HG03571 (cell line): ENCODE measurements around the gene RASSF3.
A peak's percentile ranks its signal among the peaks of the same experiment; 100 is the strongest.
"Not testable (repeated sequence)": the region's sequence is repeated elsewhere in the genome, so short reads cannot be mapped to it uniquely, and the experiment has no call there.

Source experiments
- ATAC-seq: cut with Tn5 transposase; IDR thresholded peaks from one replicate; pipeline ENCODE4 v1.9.1; 2021; ENCODE audit not compliant: unreplicated experiment

Gene RASSF3

DNA sequence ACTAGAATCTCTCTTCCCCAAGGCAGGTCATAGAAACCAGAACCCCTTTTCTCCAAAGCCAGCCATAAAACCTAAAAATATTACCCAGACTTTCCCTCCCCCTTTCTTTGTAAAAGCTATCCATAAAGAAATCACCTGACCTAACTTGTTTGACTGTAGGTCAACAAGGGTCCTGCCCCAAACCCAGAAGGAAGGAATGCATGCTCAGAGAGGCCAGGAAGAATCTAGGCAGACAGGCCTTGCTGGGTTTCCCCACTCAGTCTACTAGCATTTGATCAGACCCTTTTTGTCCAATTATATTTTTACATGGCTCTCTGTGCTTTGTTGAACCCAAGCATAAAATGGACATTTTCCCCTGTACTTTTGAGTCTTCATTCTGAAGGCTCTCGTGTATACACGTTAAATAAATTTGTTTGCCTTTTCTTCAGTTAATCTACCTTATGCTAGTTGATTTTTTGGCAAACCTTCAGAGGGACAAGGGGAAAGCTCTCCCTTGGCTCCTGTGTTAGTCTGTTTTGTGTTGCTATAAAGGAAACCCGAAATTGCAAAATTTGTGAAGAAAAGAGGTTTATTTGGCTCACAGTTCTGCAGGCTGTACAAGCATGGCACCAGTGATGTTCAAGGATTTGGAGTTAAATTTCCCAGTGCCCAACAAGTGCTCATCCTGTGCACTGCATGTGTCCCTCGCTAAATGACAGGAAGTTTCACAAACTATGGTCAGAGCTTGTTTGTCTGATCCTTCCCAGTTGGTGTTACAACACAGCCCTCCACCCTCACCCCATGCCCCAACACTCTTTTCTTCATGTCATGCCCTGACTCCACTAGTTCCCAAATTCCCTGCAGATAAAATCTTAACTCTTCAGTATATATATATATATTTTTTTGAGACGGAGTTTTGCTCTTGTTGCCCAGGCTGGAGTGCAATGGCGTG, 14.2 kb upstream of the RASSF3 start:
- ATAC-seq, result no peak

DNA sequence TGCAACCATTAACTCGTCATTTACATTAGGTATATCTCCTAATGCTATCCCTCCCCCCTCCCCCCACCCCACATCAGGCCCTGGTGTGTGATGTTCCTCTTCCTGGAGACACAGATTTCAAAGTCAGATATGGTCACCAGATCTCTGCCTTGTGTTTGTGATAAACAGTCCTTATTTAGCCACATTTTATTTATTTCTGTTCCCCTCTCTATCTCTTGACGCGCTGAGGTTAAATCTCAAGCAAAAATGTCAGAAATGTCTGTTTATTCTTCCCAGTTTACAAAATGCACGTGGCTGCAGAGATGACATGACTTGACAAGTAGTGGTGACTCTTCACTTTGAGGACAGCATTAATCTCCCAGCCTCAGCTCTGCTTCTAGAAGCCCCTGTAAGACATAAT, 11.5 kb upstream of the RASSF3 start:
- no peak for ATAC-seq

DNA sequence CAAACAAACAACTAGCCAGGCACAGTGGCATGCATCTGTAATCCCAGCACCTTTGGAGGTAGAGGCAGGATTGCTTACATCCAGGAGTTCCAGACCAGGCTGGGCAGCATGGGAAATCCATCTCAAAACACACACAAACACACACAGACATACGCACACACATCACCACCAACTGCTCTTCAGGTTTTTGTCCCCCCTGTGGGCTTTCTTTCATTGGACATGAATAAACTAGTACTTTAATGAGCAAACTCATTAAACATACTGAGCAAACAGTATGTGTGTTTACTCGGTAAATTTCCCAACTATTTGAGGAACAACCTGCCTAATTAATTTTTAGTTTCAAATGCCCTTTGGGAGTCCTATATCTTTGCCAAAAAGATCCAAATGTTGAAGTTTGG, 10.1 kb upstream of the RASSF3 start:
- no peak for ATAC-seq

DNA sequence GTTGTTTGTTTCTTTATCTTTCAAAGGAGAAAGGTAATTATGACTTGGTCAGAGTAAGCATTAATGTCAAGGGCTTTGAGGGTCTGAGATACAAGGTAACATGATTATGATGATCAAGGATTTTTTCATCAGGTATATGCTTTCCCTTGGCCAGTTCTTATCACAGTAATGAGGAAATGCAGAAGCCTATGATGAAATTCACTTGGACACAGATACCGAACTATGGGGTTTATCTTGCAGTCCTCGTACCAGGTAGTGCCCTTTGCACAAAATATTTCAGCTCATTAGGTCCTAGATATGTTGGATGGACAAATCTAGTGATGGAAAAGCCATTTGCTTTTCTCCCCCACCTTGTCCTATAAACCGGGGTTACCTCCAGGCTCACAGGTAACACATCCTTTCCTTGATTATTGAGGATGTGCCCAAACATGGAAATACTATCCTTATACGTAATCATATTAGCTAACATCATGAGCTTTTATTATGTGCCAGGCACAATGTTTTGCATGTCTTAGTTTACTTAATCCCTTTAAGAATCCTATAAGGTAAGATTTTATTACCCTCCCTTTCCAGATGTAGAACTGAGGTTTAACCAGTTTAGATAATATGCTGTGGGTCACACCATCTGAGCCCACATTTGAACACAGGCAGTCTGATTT, 7.0 kb upstream of the RASSF3 start:
- no peak for ATAC-seq

DNA sequence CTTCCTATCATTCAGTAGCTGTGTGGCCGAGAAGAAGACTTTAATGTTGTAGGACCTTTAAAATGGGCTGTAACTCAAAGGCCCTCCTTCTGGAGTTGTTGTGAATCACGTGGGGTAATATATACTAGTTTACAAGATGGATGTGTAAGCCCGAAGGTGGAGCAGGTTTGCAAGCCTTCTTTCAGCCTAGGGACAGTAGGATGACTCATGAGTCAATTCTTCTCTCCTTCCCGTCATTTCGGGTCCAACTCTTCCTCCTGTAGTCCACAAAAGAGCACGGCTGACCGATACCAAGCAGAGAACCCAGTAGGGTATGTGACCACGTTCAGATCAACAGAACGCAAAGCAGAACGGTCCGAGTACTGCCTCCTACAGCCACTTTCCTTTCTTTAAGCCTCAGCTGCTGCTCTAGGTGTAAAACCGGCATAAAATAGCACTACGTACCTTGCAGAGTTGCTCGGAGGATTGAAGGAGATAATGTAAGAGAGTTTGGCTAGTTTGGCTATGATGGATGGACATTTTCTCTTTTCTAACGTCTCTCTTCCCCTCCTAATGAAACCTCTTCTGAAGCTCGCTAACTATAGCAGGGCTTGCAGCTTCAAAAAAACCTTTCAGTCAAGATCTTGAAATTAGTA, 1.3 kb upstream of the RASSF3 start:
- peak; percentile 22 for ATAC-seq

DNA sequence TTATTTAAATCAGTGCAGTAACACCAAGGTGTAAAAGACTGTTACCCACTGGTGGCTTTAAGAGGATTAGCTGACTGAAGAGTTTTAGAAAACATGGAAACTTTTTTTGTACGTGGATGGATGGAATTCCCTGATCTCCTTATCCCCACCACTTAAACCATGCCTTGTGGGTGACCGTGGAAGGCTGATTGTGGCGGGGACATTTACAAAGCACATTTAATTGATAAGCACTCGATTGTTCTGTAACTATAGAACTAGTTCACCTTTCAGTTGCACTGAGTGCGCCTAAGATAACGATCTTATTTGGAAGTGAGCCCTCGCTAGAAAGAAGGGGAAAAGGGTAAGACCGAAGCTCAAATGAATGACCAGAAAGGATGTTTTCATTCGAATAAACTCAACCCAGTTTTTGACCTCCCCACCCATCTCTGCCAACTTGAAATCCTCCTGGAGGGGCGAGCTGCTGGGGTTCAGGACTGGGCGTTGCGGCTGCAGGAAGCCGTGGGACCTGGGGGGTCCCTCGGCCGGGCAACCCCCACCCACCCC, 688 bp upstream of the RASSF3 start:
- no peak for ATAC-seq

DNA sequence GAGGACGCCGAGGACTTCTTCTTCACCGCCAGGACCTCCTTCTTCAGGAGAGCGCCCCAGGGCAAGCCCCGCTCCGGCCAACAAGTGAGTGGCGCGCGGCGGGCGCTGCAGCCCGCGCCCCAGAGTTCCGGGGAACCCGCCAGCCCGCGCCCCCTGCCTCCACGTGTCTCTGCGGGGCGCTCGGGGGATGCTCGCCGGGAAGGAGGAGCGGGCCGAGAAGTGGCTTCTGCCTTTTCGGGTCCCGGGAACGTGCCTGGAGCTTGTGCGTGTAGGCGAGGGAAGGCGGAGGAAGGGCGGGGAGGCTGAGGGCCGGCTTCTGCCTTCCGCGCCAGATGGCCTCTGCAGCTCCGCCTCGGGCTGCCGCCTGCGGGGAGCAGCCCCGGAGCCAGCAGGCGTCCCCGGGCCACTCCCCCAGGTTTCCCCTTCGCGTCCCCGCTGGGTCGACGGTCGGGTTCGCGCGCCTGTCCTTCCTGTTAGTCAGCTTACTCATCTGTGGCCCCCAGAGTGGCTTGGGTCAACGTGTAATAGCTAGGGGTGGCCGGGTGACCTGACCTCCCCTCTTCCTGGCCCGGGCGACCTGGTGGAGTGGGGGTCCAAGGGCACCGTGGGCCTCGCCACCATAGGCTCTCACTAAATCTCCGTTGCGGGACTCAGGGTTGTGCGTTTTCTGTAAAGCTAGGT, 505 bp downstream of the RASSF3 start:
- ATAC-seq, result peak; percentile 39

DNA sequence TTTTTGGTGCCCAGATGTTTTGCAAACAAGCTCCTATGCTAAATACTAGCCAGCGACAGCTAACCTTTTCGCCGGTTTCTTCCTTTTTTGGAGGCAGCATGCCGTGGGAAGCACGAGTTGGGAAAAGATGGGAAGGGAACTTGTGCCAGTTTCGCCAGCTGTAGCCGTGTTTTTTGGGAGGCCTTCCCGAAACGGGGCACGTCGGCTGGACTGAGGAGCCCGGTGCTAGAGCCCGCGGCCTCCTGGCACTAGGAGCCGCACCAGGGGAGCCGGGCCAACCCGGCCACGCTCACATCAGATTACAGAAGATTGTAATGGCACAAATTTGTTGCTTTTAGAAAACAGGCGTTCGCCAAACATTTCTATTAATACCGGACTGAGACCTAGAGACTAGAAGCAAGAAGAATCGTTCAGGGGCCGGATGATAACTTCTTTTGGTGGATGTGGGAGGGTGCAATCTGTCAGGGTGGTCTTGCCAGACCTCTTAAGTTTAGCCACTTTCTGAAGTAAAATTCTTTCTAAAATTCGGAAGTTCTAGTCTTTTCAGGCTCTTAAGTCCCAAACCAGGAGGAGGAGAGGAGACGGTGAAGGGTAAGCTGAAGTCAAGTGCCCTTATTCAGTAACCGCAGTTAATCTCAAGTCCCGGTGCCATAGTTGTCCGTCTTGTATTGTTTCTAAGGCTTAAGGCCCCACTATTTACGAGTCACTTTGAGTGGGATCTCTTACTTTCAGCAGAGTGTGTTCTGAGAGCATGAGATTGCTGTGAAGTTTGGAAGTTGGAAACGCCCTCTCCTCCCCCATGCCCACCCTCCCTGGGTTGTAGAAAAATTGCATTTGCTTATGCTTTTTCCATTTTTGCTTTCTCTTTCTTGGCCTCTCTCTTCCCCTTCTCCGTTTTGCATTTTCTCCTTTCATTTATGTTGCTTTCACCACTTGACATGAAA, 1.3 kb downstream of the RASSF3 start:
- ATAC-seq, result no peak

DNA sequence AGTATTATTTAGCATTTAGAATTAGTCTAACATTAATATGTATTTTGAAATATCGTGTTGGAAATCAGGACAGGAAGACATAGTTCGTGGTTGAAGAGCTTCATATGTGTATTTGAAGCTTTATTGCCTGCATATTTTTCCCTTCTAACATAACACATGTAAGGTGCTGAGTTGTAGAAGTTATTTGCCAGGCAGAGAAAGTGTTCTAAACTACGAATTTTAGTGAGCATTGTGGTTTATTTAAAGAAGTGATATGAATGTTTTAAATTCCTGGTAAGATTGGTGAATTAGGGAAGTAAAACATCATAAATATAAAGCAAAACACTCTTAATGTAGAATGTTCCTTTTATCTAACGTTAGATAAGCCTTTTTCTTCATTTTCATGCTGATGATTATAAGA, 2.5 kb downstream of the RASSF3 start:
- no peak for ATAC-seq

DNA sequence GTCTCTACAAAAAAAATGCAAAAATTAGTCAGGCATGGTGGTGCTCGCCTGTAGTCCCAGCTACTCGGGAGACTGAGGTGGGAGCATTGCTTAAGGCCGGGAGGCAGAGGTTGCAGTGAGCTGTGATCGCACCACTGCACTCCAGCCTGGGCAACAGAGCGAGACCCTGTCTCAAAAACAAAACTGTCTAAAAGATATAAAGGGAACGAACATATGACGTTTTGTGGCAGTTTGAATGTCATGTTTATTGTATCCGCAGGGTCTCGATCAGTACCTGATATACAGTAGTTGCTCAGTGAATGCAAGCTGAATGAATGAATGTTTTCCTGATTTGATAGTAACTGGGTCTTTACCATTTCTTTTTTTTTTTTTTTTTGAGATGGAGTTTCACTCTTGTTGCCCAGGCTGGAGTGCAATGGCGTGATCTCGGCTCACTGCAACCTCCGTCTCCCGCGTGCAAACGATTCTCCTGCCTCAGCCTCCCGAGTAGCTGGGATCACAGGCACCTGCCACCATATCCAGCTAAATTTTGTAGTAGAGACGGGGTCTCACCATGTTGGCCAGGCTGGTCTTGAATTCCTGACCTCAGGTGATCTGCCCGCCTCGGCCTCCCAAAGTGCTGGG, 3.6 kb downstream of the RASSF3 start:
- not testable (repeated sequence) for ATAC-seq

DNA sequence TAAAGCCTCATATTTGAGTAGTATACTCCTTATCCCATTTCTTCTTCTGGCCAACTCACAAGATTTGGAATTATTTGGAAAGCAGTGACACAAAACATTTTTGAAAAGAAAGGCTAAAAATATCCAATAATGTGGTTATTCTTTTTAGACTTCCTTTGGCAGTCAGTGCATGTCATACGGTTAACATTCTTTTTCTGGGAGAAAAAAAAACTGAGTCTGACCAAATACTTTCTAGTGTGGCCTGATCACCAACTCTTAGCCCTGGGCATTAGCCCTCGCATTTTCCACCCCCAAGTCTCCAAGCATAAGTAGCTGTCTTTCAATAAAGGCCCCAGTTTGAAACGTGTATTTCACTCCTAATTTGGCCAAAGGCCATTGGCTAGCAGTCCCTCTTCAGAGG, 5.9 kb downstream of the RASSF3 start:
- ATAC-seq, result no peak

DNA sequence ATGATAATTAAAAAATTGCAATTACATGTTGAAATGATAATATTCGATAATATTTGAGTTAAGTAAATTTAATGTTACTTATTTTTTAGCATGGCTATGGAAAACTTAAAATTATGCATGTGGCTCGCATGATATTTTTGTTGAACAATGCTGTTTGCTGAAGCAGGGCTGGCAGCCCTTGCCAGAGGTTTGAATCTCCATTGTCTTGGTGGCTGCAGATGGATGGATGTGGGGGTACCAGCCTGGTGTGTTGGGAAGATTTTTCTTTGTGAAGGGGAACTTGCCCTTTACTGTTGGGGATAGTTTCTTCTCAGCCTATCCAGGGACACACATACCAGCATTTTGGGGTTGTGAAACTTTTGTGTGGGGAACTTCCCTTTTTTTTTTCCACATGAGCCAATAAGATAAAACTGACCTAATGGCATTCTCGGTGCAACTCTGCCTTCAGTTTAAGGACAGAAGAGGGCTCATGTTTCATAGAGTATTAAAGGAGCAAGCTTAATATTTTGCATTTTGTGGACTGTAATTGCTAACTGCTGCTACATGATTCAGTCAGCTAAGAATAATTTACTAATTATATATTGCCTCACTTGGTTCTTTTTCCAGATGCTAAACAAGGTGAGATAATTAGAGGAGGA, 8.8 kb downstream of the RASSF3 start:
- peak; percentile 55 for ATAC-seq

DNA sequence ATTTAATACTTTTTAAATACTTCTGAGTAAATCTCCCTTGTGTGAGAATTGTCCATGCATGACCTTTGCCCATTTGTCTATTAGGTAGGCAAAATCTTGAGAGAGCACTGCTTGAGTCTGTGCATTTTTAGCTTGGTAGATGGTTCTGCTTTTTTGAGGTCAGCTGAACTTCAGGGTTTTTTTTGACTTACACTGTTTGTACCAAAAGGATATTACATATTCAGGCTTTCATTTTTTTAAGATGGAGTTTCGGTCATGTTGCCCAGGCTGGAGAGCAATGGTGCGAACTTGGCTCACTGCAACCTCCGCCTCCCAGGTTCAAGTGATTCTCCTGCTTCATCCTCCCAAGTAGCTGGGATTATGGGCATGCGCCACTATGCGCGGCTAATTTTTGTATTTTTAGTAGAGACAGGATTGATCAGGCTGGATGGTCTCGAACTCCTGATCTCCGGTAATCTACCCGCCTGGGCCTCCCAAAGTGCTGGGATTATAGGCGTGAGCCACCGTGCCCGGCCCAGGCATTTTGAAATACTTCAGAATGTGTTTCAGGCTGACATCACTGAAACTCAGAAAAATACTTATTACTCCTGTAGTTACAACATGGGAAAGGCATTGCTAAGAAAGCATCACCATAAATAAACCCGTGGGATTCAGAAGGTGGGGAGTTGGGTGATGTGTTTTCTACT, 11.1 kb downstream of the RASSF3 start:
- peak; percentile 66 for ATAC-seq

DNA sequence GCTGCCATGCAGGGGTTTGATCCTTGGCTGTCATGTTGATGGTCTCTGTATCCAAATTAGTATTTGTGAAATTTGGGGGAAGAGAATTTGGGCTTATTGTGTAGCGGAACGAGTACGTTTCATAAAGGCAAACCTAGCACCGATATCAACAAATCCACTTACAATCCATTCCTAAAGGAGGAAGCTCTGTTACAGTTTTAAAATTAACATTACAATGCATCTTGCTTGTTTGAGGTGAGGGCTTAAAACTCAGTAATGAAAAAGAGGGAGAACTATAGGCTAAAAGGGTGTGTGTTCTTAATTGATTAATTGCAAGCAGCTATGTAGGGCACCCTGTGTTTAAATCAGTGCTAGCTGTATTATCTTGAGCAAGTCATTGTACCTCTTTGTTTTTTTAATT, 13.7 kb downstream of the RASSF3 start:
- no peak for ATAC-seq

DNA sequence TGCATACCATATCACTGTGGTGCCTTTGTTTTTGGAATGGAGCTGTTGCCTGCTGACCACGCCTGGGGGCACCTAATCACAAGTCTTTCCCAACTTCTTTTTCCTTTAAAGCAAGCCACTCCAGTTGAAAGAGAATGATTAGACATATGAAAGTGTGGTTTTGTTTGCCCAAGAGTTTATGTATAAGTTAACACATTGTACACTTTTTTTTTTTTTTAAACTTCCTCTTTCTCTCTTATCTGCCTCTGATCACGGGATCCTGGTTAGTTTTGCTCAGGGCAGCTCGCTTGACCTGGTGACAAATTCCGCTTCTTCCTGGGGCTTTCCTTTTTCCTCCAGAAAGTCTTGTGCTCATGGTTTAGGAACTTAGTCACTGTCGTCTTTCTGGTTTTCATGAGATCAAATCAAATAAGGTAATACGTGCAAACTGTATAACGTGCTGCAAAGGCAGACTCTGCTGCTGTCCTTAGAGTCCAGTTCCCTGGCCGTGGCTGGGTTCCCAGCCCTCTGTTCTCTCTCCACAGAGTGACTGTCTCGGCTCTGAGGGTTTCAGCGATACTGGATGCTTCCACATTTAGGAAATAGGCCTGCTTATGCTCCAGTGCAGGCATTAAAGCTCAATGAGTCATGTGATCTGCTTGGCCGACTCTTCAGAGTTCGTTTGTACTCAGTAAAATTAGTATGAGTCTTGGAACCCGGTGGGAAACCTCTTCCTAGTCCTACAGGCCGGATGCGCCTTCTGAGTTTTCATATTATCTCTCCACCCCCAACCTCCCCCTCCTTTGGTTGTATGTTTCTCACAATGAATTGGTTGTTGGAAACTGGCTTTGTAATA, 15.2 kb downstream of the RASSF3 start:
- ATAC-seq, result peak; percentile 57

DNA sequence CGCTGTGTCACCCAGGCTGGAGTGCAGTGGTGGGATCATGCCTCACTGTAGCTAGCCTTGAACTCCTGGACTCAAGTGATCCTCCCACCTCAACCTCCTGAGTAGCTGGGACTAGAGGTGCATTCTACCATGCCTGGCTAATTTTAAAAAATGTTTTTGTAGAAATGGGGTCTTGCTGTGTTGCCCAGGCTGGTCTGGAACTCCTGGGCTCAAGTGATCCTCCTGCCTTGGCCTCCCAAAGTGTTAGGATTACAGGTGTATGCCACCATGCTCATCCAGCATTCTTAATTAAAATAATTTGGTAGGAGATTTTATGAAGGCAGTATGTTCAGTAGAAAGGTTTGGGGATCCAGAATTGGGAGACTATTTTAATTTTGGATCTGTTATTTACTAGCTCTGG, 16.3 kb downstream of the RASSF3 start:
- not testable (repeated sequence) for ATAC-seq

DNA sequence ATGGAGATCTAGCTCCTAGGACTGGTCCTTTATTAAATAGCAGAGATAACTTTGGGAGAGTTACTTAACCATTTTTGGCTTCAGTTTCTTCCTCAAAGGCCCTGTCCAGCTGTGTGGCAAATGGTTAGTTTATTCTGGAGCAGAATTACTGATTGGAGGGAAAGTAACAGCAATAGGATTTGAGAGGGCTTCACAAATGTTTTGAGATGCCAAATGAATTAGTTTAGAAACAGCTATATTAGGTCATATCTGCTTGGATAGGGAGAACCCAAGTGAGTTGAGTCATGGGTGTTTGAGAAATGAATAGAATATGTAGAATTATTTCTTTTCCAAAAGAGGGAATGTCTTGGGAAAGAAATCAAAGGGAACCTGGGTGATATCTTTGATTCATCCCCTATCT, 17.5 kb downstream of the RASSF3 start:
- ATAC-seq, result no peak

DNA sequence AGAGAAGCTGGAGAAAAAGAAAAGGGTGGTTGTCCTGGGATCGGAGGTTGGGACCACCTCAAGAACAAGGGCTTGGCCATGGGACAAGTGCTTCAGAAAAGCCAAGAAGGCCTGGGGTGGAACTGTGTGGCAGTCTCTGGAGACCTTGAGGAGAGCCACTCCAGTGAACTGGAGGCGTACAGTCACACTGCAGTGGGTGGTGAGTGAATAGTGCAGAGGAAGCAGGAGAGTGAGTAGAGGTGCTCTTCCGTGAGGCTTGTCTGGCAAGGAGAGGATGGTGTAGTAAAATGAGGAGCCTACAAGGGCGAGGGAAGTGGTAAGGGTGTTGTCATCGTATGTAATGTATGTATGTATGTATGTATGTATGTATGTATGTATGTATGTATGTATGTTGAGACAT, 20.9 kb downstream of the RASSF3 start:
- ATAC-seq, result no peak
